ENCODE data around the gene CSH1.
"Not testable (repeated sequence)": the region's sequence is repeated elsewhere in the genome, so short reads cannot be mapped to it uniquely, and the experiment has no call there.

CSH1 gene

DNA sequence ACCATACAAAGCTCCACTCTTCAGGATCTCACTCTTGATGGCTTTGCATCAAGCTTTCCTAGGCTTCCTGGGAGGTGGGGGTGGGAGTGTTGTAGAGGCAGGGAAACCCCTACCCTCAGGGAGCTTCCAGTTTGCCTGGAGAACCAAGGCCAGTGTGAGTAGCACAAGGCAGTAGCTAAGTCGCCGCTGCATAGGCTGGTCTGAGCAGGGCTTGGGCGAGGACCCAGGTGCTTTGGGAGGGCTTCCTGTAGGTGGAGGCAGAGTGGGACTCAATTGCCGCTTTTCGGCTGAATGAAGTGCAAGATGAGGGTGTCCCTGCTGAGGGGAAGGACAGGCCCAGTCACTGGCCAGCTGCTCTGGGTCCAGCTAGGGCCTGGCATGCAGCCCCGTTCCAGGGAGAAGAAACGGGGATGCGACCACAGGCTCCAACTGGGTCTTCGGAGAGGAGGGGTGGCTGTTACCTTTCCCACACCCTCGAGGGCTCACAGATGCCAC lies 31.8 kb upstream of the CSH1 start:
- no peak for DNase-seq

DNA sequence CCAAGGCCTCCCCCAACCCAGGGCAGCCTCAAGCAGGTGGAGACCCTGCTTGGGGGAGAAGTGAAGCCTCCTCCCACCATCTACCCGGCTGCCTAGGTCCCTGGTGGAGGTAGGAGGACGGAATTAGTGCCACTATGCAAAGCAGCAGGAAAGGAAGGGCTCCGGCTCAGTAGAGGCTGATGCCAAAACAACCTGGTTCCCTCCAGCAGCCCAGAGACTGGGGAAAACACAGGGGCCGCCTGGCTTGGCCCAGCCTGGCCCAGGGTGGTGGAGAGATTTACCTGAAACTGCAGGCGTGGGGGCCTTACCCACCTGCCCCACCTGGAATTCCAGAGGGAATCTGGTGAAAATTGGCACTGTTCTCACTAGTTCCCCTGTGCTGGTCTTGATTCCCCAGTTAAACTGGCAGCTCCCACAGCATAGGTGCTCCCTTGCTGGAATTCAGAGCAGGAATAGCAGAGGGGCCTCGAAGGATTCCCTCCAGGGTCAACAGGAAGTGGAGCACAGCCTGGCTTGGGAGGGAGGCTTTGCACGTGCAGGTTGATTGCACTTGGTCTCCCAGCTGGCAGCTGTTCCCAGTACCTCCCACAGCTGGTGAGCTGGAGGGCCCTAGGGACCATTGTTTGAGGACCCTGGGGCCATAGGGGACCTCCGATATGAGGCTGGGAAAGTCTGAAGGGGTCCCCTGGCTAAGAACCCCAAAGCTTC lies 31.2 kb upstream of the CSH1 start:
- DNase-seq = no peak

GRCh38 chr17:63926164-63926563 lies 29.8 kb upstream of the CSH1 start:
- DNase-seq = no peak

DNA sequence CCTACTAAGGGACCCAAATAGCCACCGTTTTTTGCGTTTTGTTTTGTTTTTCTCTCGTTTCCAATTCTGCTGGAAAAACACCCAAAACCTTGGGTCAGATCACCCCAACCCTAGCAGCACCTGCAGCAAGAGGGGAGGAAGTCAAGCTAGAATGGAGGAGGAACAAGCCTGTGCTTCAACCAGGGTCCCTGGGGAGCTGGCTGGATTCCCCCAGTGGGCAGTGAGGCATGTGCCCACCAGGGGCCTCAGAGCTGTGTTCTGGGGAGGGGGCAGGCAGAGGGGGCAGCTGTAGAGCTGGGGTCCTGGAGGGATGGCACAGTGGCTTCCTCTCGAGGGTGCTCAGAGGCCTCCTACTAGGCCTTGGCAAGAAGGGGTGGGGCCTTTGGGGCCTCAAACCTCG lies 29.2 kb upstream of the CSH1 start:
- DNase-seq = no peak

- DNase-seq = not testable (repeated sequence)
These were observed 26.0 kb upstream of the CSH1 start for GRCh38 chr17:63922402-63922801.

DNA sequence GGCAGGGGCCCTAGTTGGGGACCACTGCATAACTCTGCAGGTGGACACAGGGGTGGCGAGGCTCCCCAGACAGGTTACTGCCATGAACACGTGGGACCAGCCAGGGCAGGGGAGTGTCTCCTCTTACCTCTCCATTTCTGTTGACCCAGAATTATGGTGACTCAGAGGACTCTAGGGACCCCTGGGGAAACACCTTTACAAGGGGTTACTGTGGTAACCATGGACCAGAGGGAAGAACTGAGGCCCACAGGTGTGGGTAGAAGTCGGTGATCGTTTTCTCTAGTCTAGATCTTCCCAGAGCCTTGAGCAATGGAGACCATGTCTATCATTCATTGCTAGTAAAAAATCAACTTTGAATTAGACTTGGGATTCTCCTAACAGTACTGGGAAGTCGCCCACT lies 24.4 kb upstream of the CSH1 start:
- not testable (repeated sequence) for DNase-seq

- not testable (repeated sequence) for DNase-seq
These were observed 23.7 kb upstream of the CSH1 start for GRCh38 chr17:63920050-63920449.

DNA sequence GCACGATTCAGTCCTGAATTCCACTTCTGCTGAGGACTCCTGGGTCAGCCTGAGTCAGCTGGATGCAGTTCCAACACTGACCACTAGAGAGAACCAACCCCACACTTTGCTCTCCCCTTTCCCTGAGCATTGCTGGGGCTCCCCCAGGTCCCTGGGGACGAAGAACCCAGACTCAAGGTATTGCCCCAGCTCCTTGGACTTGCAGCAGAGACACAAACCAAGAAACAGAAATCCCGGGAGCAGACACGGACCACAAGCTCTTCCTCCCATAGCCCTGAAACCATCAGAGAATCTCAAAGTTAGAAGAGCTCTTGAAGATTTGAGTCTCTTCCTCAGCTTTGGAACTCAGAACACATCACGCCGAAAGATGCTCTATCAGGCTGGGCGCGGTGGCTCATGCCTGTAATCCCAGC lies 22.9 kb upstream of the CSH1 start:
- peak; percentile 55 for DNase-seq

GRCh38 chr17:63918789-63919305 lies 22.5 kb upstream of the CSH1 start, which contains the start of gene GH1:
Gene GH1, minus strand, starts transcription at chr17:63918839. Its CDS starts 63 bp downstream, at chr17:63918776.
- DNase-seq = not testable (repeated sequence)

DNA sequence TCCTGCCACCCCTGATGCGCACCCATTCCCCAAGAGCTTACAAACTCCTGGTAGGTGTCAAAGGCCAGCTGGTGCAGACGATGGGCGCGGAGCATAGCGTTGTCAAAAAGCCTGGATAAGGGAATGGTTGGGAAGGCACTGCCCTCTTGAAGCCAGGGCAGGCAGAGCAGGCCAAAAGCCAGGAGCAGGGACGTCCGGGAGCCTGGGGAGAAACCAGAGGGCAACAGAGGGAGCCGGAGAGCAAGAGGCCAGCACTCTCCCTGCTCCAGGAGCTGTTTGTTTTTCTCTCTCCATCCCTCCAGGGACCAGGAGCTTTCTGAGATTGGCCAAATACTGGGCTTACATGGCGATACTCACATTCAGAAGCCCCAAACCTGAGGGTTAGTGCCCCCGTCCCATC lies 21.9 kb upstream of the CSH1 start:
- DNase-seq = no peak

GRCh38 chr17:63917646-63918045 lies 21.3 kb upstream of the CSH1 start:
- no peak for DNase-seq

- not testable (repeated sequence) for DNase-seq
These were observed 20.8 kb upstream of the CSH1 start for GRCh38 chr17:63917206-63917605.

DNA sequence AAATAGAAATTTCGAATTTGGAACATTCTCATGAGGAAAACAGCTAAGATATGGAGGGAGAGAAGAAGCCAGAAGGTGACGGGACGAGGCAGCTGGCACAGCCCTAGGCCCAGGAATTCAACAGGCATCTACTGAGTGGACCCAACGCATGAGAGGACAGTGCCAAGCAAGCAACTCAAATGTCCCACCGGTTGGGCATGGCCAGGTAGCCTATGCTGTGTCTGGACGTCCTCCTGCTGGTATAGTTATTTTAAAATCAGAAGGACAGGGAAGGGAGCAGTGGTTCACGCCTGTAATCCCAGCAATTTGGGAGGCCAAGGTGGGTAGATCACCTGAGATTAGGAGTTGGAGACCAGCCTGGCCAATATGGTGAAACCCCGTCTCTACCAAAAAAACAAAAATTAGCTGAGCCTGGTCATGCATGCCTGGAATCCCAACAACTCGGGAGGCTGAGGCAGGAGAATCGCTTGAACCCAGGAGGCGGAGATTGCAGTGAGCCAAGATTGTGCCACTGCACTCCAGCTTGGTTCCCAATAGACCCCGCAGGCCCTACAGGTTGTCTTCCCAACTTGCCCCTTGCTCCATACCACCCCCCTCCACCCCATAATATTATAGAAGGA lies 20.3 kb upstream of the CSH1 start:
- no peak for DNase-seq

DNA sequence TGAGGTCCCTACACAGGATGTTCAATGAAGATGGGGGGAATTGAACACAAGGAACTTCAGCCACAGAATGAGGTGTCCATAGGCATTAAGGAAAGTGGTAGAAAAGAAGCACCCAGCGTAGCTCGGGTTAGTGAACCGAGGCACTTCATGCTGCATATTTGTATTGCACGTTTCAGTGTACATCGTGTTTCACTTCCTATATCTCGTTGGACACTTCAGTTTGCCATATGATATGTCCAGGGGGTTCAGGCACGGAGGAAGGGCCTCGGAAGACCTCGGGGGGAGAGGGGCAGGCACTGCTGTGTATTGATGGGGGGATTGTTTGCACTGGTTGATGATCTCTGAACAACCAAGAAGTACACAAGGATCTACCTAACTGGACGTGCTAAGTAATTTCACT lies 19.4 kb upstream of the CSH1 start:
- not testable (repeated sequence) for DNase-seq

DNA sequence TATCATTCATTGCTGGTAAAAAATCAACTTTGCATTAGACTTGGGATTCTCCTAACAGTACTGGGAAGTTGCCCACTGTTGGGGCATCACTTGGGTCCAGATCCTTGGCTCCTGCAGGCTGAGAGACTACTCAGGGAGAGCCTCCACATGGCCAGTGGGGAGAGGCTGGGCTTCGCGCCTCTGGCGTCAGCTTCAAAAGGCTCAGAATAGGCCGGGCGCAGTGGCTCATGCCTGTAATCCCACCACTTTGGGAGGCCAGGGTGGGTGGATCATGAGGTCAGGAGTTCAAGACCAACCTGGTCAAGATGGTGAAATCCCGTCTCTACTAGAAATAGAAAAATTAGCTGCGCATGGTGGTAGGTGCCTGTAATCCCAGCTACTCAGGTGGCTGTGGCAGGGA lies 18.1 kb upstream of the CSH1 start:
- DNase-seq = no peak

GRCh38 chr17:63911657-63912100 lies 15.3 kb upstream of the CSH1 start:
- peak; percentile 25 for DNase-seq

GRCh38 chr17:63911041-63911635 lies 14.8 kb upstream of the CSH1 start, which contains the start of gene CSHL1:
Gene CSHL1, minus strand, starts transcription at chr17:63911258. Its CDS starts 62 bp downstream, at chr17:63911196.
- no peak for DNase-seq

- DNase-seq = no peak
These were observed 13.7 kb upstream of the CSH1 start for GRCh38 chr17:63910096-63910495.

GRCh38 chr17:63909586-63909985 lies 13.2 kb upstream of the CSH1 start:
- not testable (repeated sequence) for DNase-seq

DNA sequence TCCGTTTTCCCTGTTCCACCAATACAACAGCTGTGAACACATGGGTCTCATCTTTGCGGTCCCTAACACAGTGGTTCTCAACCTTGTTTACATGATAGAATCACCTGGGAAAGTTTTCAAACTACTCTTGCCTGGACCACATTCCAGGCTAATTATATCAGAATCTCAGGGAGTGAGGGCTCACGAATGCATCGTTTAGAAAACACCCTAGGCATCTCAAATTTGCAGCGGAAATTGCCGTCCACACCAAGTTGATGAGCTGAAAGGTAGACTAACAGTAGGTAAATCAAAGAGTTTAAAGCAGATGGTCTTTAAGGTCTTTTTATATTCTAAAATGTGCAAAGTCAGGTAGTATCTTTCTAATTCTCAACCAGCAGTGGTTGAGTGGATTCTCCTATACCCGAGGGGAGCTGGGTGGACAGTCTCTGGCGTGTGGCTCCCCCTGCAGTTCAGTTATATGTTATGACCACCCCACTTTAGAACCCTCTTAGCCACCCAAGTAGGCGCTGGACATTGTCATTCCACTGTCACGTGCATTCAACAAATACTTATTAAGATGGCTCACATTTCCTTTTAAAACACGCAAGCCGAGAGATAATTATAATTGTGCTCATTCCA lies 10.9 kb upstream of the CSH1 start:
- DNase-seq = not testable (repeated sequence)

GRCh38 chr17:63904796-63905195 lies 8.4 kb upstream of the CSH1 start:
- not testable (repeated sequence) for DNase-seq

GRCh38 chr17:63903787-63904201 lies 7.4 kb upstream of the CSH1 start:
- not testable (repeated sequence) for DNase-seq

- DNase-seq = not testable (repeated sequence)
These were observed 5.6 kb upstream of the CSH1 start for GRCh38 chr17:63901971-63902370.

All from fibroblast of upper back skin (primary cell).